ENCODE data around the gene TRIP13.

TRIP13 gene

GRCh38 chr5:908172-908571, 15.5 kb downstream of the TRIP13 start:
- FAIRE-seq (no peak), DNase-seq (ENCODE audit: insufficient read length, low spot score) (no peak)
- TF ChIP-seq CTCF (IDR thresholded peaks at IDR 0.05; ENCODE audit: insufficient read depth, missing control alignments), result no peak

GRCh38 chr5:909086-909485, 16.4 kb downstream of the TRIP13 start:
- FAIRE-seq (no peak), DNase-seq (ENCODE audit: insufficient read length, low spot score) (no peak)
- TF ChIP-seq CTCF (IDR thresholded peaks at IDR 0.05; ENCODE audit: insufficient read depth, missing control alignments), result no peak

- no peak for DNase-seq (ENCODE audit: insufficient read length, low spot score)
- no peak for TF ChIP-seq CTCF (IDR thresholded peaks at IDR 0.05; ENCODE audit: insufficient read depth, missing control alignments)
- no peak for FAIRE-seq
These were observed 17.5 kb downstream of the TRIP13 start for GRCh38 chr5:909994-910768.

- FAIRE-seq (no peak), DNase-seq (ENCODE audit: insufficient read length, low spot score) (no peak)
- no peak for TF ChIP-seq CTCF (IDR thresholded peaks at IDR 0.05; ENCODE audit: insufficient read depth, missing control alignments)
These were observed 18.1 kb downstream of the TRIP13 start for GRCh38 chr5:910769-911160.

- FAIRE-seq (no peak), DNase-seq (ENCODE audit: insufficient read length, low spot score) (no peak)
- TF ChIP-seq CTCF (IDR thresholded peaks at IDR 0.05; ENCODE audit: insufficient read depth, missing control alignments), result no peak
These were observed 18.9 kb downstream of the TRIP13 start for GRCh38 chr5:911601-912000.

GRCh38 chr5:912280-913091, 19.8 kb downstream of the TRIP13 start:
- TF ChIP-seq CTCF (IDR thresholded peaks at IDR 0.05; ENCODE audit: insufficient read depth, missing control alignments), result peak; percentile 7
- FAIRE-seq (no peak), DNase-seq (ENCODE audit: insufficient read length, low spot score) (no peak)

- DNase-seq (ENCODE audit: insufficient read length, low spot score) (no peak), FAIRE-seq (no peak)
- TF ChIP-seq CTCF (IDR thresholded peaks at IDR 0.05; ENCODE audit: insufficient read depth, missing control alignments), result no peak
These were observed 21.5 kb downstream of the TRIP13 start for GRCh38 chr5:914174-914573.
